NCI-H2171 treated with DMSO at 0.1 percent for 48 hours (cell line): Measurements from ENCODE around the gene MMP28.
"Not testable (repeated sequence)": the region's sequence is repeated elsewhere in the genome, so short reads cannot be mapped to it uniquely, and the experiment has no call there.

ENCODE experiments used
- DNase-seq: peaks from one replicate; lab custom pipeline; 2025; lab: John Stamatoyannopoulos, UW

The MMP28 gene

DNA sequence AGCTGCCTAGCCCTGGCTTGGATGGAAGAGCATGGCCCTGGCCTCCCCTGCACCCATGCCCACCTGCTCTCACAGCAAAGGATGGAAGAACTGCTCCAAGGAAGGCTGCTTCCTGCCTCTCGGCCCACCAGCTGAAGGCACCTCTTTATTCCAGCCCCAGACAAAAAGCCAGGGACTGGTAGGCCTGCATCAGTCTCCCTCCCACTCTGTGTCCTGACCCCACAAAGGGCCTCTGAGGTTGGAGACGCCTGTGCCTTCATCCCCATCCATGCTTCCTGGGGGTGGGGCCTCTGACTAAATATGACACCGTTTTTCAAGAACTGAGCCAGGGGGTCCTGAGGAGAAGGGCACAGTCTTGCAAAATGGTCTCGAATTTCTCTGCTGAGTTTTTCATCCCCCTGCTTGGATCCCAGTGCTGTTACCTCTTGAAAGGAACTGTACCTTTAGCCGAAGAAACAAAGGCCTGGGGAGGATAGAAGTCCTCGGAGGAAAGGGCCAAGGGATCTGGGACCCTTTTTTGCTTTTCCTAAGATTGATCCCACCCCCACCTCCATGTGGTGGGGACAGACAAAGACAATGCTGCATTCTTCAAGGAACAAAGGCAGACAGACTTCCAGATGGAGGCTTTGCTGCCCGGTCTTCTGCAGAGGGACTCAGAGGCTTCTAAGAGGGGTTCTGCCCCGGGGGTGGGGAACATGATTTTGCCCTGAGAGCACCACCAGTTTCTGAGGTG is 29.5 kb downstream of the MMP28 start:
- no peak for DNase-seq

DNA sequence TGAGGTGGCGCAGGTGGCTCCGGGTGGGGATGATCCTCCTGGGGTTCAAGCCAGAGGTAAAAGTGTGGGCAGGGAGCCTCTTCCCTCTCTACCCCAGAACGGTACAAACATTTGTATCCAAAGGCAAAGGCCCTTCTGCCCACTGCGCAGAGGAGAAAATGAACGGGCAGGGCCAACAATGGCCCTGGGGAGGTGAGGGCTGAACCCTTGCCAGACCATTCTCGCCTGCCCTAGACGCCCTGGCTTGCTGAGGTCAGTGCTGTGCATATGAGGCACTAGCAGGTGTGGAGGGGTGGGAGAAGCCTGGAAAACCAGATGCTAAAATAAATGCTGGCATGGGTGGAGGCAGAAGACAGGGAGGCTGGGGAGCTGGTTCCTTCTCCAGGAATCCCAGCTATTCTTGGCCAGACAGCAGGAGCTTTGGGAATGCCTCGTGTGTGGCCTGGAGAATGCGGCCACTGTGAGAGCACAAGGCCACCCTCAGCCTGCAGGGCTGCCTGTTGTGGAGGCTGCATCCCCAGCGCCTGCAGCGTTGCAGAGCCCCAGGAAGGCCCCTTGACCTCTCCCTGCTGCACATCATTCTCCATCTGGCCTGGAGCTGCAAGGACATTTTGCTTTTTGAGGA is 30.2 kb downstream of the MMP28 start:
- no peak for DNase-seq

DNA sequence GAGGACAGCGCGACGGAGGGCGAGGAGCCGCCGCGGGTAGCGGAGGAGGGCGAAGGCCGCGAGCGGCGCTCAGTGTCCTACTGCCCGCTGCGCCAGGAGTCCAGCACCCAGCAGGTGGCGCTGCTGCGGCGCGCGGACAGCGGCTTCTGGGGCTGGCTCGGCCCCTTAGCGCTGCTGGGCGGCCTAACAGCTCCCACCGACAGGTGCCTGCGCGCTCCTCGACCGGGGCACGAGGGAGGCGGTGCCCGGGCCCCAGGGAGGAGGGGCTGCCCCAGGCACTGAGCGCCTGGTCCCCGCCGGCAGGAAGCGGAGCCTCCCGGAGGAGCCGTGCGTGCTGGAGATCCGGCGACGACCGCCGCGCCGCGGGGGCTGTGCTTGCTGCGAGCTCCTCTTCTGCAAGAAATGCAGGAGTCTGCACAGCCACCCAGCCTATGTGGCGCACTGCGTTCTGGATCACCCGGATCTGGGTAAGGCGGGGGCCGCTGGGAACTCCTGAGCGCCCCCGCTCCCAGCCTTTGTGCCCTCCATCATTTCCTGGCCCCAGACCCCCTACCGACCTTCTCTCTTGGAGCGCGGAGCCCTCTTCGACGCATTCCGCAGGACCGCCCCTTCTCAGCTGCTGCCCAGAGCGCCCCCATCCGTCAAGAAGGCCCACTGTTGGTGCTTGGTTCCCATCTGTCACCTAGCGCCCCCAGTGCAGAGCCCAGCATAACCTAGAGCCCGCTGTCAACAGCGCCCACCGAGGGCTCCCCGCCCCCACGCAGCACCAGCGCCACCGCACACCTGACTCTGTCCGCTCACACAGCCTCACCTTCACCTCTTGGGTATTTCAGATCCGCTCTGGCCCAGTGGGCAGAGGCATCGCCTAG is 31.1 kb downstream of the MMP28 start:
- peak; percentile 89 for DNase-seq

DNA sequence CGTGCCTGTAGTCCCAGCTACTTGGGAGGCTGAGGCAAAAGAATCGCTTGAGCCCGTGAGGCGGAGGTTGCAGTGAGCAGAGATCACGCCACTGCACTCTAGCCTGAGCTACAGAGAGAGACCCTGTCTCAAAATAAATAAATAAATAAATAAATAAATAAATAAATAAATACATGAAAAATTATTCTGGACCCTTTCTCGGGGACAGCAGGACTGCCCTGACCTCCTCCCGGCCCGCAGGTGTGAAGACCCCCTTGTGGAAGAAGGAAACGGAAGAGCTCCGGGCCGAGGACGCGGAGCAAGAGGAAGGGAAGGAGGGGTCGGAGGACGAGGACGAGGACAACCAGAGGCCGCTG is 31.7 kb downstream of the MMP28 start:
- DNase-seq = no peak

DNA sequence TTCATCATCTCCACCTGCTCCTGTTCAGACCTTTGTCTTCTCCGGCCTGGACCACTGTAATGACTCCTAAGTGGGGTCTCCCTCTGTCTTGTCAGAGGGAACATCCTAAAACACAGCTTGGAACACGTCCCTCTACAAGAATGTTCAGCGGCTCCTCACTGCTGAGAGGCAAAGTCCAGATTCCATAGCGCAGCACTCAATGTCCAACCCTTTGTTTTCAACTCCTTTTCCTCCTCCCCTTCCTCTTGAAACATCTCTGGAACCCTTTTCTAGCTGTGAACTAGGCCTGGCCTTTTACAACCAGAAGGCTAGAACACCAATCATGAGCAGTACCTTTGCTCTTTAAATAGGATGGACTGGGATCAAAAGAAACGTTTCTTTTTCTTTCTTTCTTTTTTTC is 33.8 kb downstream of the MMP28 start:
- no peak for DNase-seq

DNA sequence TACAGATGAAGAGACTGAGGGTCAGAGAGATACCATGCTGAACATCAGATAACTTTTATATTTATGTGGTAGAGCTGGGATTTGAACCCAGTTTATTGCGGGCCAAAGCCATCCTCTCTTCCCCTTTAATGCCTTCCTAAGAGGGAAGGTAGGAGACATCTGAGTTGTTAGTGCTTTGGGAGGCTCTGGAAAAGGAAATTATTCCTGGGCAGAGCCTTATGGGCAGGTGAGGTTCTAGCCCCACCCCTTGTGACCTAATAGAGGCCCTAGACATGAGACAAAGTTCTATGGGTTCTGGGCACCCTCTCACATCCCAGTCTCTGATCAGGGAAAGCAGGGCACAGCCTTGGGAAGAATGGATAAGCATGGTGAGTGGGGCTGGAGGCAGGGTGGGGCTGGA is 34.9 kb downstream of the MMP28 start, which contains the start of gene C17orf50:
C17orf50 (plus strand) TSS at position 301 of the 400 bp plus-strand sequence; CDS start at position 356, 55 bp downstream.
- no peak for DNase-seq

DNA sequence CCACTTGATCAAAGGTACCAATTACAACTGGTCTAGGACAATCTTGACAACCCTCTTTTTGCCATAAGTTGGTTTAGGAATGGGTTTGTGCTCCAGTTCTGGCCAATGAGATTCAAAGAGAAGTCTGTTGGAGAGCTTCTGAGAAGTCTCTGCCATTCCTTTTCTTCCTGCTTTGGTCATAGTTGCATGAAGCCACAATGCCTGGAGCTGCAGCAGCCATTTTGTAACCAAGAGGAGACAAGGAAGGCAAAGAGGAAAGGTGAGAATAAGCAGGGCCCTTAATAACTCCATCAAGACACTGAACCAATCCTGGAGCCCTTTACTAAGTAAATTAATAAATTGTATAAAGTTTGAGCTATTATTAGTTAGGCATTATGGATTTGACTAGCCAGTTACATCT is 38.2 kb downstream of the MMP28 start:
- no peak for DNase-seq

DNA sequence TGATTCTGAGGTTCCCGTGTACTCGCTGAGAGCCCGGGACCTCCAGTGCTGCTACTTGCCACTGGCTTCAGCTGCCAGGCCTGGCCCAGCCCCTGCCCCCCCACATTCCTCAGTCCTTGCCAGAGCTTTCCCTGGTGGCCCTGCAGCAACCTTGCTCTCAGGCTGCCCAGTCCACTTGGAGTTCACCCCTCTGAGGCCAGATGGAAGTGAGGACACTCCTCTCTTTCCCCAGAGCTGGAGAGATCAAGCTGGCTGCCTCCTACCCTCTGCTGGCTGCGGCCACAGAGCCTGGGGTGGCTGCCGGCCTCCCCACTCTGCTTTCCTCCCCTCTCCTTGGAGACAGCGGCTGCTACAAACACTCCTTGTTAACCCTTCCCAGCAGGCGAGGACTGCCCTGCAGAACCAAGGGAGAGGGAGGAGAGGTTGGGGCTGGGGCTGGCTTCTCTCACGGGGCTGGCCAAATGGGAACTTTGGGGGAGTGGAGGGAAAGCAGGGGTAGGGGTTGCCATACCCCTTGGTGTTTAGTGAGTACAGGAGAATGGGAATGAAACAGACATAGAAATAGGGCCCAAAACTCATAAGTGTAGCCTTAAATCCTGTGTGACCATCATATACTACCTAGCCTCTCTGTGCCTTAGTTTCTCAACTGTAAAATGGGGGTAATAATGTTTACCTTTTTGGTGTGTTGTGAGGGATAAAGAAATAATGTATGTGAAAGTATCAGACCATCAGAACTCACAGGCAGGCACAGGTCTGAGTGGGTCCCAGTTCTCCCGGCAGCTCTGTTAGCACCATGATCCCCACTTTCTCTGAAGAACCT is 42.3 kb downstream of the MMP28 start, which contains the start of gene GAS2L2:
GAS2L2 (minus strand) TSS at position 295 of the 820 bp plus-strand sequence. CDS start 389 bp downstream, outside the sequence.
- no peak for DNase-seq

DNA sequence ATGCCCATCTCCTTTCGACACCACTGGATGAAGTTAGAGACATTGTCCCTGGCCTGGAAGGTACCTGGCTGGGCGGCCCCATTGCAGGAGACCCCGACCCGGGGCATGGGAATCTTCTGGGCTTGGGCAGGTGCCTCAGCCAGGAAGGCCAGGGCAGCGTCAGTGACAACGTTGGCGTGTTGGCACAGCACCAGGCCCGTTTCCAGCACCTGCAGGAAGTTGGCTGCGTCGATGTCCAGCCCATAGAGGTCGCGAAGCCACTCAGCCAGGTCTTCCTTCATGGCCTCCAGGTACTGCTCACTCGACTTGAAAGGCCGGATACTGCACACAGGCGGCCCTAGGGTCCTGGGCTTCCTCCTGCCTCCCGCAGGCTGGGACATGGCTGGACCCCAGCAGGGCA is 43.0 kb downstream of the MMP28 start:
- DNase-seq = no peak

DNA sequence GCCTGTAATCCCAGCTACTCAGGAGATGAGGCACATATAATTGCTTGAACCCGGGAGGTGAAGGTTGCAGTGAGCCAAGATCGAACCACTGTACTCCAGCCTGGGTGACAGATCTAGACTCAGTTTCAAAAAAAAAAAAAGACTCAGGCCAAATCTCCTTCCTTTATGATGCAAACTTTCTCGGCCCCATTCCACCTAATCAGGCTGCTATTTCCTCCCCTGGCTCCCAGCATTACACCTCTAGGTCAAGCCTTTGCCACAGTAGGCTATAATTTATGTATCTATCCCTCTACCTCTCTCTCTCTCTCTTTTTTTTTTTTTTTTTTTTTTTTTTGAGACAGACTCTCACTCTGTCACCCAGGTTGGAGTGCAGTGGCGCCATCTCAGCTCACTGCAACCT is 43.9 kb downstream of the MMP28 start:
- DNase-seq = not testable (repeated sequence)

DNA sequence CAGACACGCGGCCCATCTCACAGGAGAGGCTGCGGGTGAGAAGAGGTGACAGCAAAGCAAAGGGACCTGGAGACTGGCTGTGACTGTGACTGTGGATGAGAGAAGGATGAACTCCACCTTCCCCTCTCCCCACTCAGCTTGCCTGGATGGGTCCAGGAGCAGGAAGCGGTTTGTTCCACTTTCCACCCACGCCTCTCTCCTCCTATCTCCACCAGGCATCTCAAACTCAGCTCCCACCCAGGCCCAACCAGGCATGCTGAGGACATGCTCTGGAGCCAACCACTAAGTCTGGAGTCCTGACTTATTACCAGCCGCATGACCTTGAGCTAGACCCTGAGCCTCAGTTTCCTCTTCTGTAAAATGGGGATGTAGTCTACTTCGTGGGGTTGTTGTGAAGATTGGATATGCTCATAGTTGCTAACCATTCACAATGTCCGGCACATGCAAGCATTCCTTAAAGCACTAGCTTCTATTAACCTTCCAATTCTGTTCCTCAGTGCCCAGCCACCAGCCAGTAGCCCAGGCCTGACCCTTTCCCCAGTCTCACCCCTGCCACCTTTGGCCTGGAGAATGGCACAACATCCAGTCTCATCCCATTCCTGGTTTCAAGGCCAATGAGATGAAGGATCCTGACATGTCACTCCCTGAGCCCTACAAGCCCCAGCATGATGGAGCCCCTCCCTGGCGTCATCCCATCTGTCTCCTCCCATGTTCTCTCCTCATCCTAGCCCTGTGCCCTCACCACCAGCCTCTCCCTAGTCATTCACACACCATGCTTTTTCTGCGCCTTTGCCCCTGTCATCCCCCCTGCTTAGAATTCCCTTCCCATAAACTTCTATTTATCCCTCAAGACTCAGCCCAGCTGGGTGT is 44.7 kb downstream of the MMP28 start:
- peak; percentile 80 for DNase-seq

DNA sequence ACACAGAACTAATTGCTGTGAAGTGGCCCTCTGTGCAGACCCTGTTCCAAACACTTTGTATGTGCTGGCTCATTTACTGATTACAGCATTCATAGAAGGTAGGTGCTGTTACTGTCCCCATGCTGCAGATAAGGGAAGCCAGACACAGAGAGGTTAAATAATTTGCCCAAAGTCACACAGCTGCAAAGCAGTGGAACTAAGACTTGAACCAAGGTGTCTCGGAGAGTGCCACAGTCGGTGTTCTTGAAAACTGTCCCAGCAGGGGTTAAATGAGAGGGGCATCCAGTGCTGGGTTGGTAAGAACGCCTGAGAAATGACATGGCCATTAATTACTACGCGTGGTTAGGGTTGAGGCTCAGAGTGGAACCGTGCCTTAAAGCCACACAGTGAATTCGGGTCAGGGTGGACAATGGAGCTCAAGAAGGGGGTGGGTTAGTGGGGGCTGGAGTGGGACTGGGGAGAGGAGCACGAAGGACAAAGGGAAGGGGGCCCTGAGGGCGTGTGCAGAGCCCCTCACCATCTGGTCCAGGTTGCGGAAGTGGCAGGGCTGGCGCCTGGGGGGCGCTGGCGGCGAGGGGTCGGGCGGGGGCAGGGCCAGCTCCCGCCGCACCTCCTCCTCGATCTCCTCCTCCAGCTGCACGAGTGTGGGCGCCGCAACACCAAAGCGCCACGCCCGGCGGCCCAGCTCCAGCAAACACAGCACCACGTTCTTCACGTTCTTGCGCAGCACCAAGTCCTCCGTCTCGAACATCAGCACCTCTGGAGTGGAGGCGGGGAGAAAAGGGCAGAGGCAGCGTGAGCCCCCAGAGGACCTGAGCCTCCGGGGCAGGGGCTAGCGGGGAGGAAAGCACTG is 45.7 kb downstream of the MMP28 start:
- peak; percentile 10 for DNase-seq

DNA sequence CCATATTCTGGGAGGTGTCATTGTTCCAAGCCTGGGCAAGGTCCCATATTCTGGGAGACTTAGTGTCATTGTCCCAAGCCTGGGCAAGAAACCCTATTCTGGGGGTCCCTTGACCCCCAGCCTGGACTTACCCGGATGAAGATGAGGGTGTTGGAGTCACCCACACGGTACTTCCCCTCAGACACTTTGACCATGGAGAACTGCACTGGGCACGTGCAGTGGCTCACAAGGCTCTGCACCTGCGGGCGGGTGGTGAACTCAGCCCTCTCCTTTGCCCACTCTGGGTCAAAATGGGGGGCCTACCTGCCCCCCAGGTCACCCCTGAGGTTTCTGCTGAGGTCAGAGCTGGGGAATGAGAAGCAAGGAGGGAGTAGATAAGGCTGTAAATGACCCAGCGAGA is 46.5 kb downstream of the MMP28 start:
- DNase-seq = no peak

DNA sequence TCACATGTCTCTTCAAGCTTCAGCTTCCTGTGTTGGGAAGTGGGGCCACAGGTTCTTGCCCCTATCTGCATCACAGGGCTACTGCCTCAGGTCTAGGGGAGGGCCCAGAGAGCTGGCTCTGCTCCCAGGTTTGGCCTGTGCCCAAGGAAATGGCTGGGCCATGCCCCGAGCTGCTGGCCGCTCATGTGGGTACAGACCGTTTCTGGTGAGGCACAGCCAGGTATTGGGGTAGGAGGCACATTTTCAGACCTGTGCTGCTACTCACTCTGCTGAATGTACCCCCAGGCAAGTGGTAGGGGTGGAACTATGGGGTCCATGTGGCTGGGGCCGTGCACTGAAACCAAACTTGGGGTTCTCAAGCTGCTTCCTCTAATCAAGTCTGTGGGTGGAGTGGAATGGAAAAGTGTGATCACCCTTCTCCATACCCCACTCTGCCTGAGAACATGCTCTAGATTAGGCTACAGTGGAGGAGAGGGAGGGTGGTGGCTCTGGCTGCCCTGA is 47.0 kb downstream of the MMP28 start:
- DNase-seq = no peak

DNA sequence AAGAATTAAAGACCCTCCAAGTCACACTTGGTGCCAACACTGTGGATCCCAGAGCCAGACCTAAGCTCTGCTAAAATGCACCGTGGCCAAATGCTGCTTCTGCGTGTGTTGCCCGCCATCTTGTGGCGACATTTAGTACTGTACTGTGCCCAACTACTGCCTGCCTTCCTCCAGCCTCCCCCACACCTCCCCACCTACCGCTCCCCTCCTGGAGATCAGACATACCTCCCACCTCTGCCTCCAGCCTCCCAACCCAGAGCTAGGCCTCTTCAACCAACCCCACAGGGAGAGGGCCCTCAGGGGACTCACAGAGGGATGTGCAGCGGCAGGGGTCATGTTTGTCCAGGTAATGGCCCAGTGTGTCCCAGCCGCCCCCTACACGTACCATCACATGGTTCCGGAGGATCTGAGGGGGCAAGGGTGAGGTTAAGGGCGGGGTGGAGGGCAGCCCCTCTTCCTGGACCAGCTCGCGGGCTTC is 47.9 kb downstream of the MMP28 start:
- DNase-seq = peak; percentile 78

DNA sequence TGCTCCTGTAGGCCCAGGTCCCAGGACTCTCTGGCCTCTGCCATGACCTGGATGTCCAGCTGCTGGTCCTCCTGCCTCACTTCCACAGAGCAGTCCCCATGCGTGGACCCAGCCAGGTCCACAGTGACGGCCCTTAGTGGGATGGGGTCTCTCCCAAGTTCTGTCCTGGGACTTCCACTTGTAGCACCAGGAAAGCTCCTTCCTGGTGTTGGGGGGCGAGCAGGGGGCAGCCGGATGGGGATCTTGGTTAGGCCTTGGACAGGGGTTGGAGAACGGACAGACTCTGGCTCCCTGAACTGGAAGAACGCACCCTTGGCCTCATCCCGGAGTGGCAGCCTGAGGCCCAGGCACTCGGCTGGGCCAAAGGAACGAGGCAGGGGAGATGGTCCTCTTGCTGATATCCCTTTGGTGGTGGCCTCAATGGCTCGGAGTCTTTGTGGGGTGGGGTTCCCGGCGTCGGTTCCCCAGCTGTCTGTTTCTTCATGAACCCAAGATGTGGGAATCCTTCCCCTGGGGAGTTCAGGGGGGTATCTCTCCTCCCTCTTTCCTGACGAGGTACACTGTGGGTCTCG is 49.6 kb downstream of the MMP28 start:
- no peak for DNase-seq

DNA sequence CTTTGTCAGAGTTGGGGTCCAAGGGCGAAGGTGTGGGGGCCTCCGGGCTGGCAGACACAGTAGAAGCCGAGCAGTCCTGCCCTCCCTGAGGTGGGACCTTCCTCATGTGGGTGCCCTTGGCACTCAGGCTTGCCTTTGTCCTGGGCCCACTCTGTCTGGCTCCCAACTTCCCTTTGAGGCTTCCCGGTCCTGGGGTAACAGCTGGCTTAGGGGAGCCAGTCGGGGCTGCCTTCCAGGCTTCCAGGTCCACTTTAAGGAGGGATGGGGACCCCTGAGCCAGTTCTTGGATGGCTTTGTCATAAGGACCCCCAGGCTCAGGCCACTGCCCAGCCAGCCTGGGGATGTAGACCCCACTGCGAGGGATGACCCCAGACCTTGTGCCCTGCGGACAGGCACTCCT is 50.2 kb downstream of the MMP28 start:
- DNase-seq = no peak

DNA sequence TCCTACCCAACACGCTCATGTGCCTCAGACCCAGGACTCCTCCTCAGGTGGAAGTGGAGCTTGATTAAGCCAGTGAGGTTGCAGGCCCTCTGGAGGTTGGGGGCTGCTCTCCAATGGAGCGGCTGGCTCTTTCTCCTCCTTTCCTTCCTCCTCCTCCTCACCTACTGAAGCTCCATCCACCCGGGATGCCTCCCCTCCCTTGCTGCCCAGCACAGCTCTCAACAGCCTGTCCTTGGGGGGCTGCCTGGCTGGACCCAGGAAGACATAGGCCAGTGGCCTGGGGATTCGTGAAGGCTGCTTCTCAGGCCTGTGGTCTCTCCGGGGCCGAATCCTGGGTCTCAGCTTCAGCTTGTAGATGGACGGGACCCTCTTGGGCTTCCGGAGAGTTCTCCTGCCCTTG is 50.6 kb downstream of the MMP28 start:
- no peak for DNase-seq

DNA sequence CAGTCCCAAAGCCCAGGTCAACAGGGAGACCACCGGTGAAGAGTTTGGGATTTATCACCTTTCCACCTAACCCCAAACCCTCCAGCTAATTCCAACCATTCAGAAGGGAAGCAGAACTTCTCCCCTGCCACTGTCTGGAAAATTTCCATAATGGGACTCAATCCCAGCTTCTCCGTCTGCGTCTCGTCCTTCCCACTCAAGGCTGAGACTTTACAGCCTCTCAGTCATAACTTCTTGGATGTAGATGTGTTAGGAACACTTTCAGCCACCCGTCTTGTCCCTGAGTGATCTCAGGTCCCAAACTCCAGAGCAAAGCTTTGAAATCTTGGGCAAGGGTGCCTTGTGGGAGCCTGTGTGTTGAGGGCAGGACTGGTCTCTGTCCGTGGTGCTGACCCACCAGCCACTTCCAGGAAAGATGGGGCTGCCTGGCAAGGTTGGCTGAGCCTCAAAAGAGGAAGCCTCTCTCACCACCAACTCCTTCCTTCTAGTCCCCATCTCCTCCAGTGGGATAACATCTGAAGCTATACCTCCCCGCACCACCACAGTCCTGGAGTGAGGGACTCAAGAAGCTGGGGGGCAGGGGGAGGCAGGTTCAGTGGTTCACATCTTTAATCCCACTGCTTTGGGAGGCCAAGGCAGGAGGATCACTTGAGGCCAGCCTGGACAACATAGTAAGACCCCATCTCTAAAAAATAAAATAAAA is 51.7 kb downstream of the MMP28 start:
- no peak for DNase-seq
